ENCODE measurements around the gene TRIM54.

Gene TRIM54

DNA sequence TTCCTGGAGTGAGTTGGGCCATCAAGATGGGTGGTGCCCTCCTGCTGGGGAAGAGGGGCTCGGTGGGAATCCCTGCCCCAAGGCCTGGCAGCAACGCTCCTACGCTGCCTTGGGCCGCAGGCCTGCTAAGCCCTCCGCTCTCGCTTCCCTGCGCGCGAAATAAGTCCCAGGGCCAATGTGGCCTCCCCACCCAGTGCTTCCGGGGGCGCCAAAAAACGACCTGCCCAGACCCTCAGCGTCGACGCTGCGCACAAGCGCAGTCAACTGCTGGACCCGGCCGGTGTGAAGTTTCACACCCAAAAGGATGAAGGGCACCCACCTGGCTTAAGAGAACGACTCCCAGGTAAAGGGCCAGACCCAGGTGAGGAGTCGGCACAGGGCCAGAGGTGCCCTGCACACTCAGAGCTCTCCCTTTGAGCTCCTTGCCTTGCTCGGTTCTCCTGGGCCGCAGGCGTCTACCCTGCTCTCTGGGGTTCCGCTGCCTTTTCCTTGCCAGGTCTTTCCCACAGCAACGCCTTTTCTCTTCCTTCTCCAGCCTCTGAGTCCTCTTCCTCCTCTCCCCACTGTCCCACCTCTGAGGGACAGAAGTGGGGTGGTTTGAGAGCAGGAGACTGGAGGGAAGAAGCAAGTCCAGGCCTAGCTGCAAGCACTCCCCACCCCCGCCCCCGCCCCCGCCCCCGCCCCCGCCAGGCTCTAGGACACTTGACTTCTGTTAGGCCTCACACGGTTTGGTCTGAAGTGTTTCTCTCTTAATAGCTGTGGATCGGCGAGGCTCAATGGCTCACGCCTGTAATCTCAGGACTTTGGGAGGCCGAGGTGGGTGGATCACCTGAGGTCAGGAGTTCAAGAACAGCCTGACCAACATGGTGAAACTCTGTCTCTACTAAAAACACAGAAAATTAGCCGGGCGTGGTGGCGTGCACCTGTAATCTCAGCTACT, 6.7 kb upstream of the TRIM54 start, which contains the start of gene DNAJC5G:
Gene DNAJC5G, plus strand, starts transcription at position 223 of the 940 bp plus-strand sequence. CDS start 1,296 bp downstream, outside the sequence.
- TF ChIP-seq, protein P1, sequence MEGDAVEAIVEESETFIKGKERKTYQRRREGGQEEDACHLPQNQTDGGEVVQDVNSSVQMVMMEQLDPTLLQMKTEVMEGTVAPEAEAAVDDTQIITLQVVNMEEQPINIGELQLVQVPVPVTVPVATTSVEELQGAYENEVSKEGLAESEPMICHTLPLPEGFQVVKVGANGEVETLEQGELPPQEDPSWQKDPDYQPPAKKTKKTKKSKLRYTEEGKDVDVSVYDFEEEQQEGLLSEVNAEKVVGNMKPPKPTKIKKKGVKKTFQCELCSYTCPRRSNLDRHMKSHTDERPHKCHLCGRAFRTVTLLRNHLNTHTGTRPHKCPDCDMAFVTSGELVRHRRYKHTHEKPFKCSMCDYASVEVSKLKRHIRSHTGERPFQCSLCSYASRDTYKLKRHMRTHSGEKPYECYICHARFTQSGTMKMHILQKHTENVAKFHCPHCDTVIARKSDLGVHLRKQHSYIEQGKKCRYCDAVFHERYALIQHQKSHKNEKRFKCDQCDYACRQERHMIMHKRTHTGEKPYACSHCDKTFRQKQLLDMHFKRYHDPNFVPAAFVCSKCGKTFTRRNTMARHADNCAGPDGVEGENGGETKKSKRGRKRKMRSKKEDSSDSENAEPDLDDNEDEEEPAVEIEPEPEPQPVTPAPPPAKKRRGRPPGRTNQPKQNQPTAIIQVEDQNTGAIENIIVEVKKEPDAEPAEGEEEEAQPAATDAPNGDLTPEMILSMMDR (conservative IDR thresholded peaks at IDR 0.05; ENCODE audit: low read length), result no peak
- H3K4me3 ChIP-seq (ENCODE audit: low read length), result no peak within 1 kb of the TSS
- no peak for DNase-seq (ENCODE audit: low read depth)

DNA sequence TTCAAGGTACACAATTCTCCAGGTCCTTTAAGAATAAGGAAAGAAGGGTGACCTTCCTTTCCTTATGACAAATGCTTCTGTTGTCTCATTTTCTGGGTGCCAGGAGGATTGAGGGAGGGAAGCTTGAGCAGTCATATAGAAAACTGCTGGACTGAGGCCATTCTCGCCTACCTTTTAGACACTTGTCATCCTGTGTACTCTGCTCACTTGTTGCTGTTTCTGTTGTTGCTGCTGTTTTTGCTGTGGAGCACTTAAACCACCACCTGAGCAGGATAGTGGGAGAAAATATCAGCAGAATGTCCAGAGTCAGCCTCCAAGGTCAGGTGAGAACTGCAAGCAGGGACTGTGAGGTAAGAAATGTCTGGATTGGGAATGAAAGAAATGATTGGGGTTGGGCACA, 4.2 kb upstream of the TRIM54 start:
- TF ChIP-seq, protein P1 (conservative IDR thresholded peaks at IDR 0.05; ENCODE audit: low read length), result no peak
- no peak overlapping the region for H3K4me3 ChIP-seq (ENCODE audit: low read length)
- DNase-seq (ENCODE audit: low read depth), result no peak

GRCh38 chr2:27280826-27281225, 1.4 kb upstream of the TRIM54 start:
- DNase-seq (ENCODE audit: low read depth), result no peak
- H3K4me3 ChIP-seq (ENCODE audit: low read length), result no peak overlapping the region
- TF ChIP-seq, protein P1 (conservative IDR thresholded peaks at IDR 0.05; ENCODE audit: low read length), result no peak

- TF ChIP-seq, protein P1 (conservative IDR thresholded peaks at IDR 0.05; ENCODE audit: low read length), result no peak
- DNase-seq (ENCODE audit: low read depth), result no peak
- H3K4me3 ChIP-seq (ENCODE audit: low read length), result no peak overlapping the region
Measured at GRCh38 chr2:27281442-27281841, 787 bp upstream of the TRIM54 start.

DNA sequence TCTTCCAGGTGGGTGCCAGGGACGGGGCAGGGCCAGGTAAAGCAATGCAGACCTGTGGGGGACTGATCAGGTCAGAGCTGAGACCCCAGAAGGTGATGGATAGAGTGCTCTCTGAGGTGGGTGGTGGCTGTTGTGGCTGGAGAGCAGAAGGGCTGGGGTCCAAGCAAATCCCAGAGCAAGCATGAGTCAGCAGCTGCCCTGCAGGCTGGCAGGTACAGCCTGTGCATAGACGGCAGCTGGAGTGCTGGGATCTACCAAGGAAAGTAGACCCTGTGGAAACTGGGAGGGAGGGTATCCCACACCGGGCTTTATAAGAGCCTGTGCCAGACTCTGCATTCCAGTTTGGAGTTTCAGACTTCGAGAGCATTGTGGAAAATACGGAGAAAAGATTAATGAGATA, 663 bp downstream of the TRIM54 start:
- DNase-seq (ENCODE audit: low read depth), result no peak
- TF ChIP-seq, protein P1 (conservative IDR thresholded peaks at IDR 0.05; ENCODE audit: low read length), result no peak

DNA sequence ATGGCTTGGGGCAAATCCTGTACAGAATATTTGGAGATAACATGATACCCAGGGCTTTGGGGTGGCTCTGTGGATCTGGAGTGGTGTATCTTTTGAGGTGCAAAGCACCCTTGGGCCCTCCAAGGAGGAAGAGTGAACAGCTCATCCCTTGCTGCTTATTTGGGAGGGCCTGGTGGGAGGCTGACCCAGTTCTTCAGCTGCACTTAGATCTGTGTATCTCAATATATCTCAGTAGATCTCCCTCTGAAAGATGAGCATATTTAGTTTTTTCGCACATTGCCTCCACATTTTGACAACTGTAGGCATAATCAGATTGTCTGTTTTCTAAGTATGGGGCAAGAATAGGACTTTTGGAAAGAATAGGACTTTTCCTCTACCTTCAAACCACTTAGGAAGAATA, 2.8 kb downstream of the TRIM54 start:
- no peak for DNase-seq (ENCODE audit: low read depth)
- TF ChIP-seq, protein P1 (conservative IDR thresholded peaks at IDR 0.05; ENCODE audit: low read length), result no peak
- no peak overlapping the region for H3K4me3 ChIP-seq (ENCODE audit: low read length)

More for the DNA sequence above, 663 bp downstream of the TRIM54 start:
- H3K4me3 ChIP-seq (ENCODE audit: low read length), result no peak overlapping the region

GRCh38 chr2:27285481-27285880, 3.3 kb downstream of the TRIM54 start:
- TF ChIP-seq, protein P1 (conservative IDR thresholded peaks at IDR 0.05; ENCODE audit: low read length), result no peak
- no peak overlapping the region for H3K4me3 ChIP-seq (ENCODE audit: low read length)
- DNase-seq (ENCODE audit: low read depth), result no peak

Data from AG10803 (cell line).